ENCODE data around the gene IZUMO2.
"Not testable (repeated sequence)": the region's sequence is repeated elsewhere in the genome, so short reads cannot be mapped to it uniquely, and the experiment has no call there.

Gene IZUMO2

GRCh38 chr19:50134777-50135719, 28.0 kb downstream of the IZUMO2 start:
- DNase-seq: not testable (repeated sequence)

DNA sequence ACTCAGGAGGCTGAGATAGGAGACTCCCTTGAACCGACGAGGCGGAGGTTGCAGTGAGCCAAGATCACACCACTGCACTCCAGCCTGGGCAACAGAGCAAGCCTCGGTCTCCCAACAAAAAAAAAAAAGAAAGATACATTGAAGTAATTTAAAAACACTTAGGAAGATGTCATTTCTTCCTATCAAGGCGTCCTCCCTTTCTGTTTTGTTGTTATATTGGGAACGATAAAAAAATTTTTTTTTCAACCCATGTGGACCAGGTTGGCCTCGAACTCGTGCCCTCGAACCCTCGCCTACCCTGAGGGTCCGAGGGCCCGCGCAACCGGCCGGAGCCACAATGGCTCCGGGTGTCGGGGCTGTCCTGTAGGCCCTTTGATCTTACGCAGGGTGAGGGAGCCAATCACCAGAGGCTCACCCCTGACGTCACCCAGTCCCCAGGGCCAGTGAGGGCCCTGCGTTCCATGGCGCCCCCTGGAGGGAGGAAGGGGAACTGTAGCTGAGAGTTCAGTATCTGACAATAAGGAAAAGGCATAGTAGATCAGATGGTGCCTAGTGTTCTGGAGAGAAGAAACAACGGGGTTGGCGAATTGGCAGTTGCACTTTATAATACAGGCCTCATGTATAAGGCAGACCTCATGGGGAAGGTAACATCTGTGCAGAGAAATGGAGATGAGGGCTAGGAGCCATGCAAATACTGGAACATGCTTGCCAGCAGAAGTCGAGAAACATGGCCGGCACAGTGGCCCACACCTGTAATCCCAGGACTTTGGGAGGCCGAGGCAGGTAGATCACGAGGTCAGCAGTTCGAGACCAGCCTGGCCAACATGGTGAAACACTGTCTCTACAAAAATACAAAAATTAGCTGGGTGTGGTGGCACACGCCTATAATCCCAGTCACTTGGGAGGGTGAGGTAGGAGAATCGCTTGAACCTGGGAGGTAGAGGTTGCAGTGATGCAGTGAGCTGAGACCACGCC, 29.3 kb downstream of the IZUMO2 start:
- DNase-seq: not testable (repeated sequence)

GRCh38 chr19:50104012-50104411, 59.1 kb downstream of the IZUMO2 start:
- DNase-seq: not testable (repeated sequence)

DNA sequence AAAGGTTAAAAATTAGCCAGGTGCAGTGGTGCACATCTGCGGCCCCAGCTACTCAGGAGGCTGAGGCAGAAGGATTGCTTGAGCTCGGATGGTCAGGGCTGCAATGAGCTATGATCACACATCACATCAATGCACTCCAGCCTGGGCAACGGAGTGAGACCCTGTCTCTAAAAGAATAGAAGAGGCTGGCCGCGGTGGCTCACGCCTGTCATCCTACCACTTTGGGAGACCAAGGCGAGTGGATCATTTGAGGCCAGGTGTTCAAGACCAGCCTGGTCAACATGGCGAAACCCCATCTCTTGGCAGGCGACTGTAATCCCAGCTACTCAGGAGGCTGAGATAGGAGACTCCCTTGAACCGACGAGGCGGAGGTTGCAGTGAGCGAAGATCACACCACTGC, 59.7 kb downstream of the IZUMO2 start:
- not testable (repeated sequence) for DNase-seq

All from cortex of kidney (tissue), 1 donor.